Body of pancreas (tissue), 4 donors: ENCODE results near the gene CCDC136. TPM values are rescaled to one million over a fixed set of nuclear protein-coding genes. Genes with fewer than 3 reads are reported as not detected.

Experiments used
- ATAC-seq: fragments of 150-250 bp; one replicate; pipeline ENCODE4 v1.9.1; 2016
- DNase-seq, 4 donors: peaks; one replicate each; pipeline ENCODE4 v3.0.0-alpha.2; 2019
- H3K27ac ChIP-seq, 4 donors: fragments of 200-600 bp; sonication (generic); 1 replicate in 3 of 4; 2 replicates in 1 of 4; pipeline versions ENCODE4 v1.5.1 to v1.6.1; 2016 to 2019; ENCODE audit warnings: mild to moderate bottlenecking in 1 of 4, mixed read lengths in 1 of 4, moderate library complexity in 1 of 4
- H3K27me3 ChIP-seq, 2 donors: fragments of 200-600 bp; sonication (generic); one replicate each; pipeline ENCODE4 v1.6.0; 2016; ENCODE audit warnings: mild to moderate bottlenecking in 1 of 2
- H3K36me3 ChIP-seq, 2 donors: fragments of 200-600 bp; sonication (generic); replicated peaks in 1 of 2; 2 replicates each; pipeline ENCODE4 v1.5.1; 2016; ENCODE audit warnings: low read depth in 2 of 2; ENCODE audit not compliant: insufficient read depth in 1 of 2
- H3K4me1 ChIP-seq: fragments of 200-600 bp; sonication (generic); one replicate; pipeline ENCODE4 v1.6.0; 2016
- H3K4me3 ChIP-seq, 2 donors: fragments of 200-600 bp; sonication (generic); 1 replicate in 1 of 2; 2 replicates in 1 of 2; pipeline ENCODE4 v1.5.1; 2016 to 2019
- H3K9me3 ChIP-seq, 3 donors: fragments of 200-600 bp; sonication (generic); 1 replicate in 2 of 3; 2 replicates in 1 of 3; pipeline ENCODE4 v1.5.1; 2016
- CTCF ChIP-seq, 7 experiments: fragments of 450-650 bp in 4 of 7; fragments of 200-600 bp in 3 of 7; sonication (generic) in 3 of 7; IDR thresholded peaks; one replicate each; pipeline ENCODE4 v1.5.1; 2016 to 2019; ENCODE audit warnings: antibody characterized with exemption in 7 of 7
- POLR2A ChIP-seq, 3 donors: fragments of 450-650 bp; IDR thresholded peaks; one replicate each; pipeline ENCODE4 v1.6.1; 2016; ENCODE audit warnings: antibody characterized with exemption in 3 of 3, mild to moderate bottlenecking in 2 of 3
- WGBS, 2 donors: methylation state at CpG; one replicate each; pipeline ENCODE4 v1.1.5; 2017; 5-methylcytosine and 5-hydroxymethylcytosine counted together
- intact Hi-C: fragments of 100-400 bp; cut with DNase I; formaldehyde crosslinking; loops from one replicate; pipeline ENCODE4 v1.15.1; 2023
- total RNA-seq, 2 donors: library from RNA; depleted of rRNA; stranded (reverse); fragments of >200 nt; gene quantifications; one replicate each; pipeline ENCODE4 v1.1.0, GENCODE V29; 2016

Gene CCDC136
- total RNA-seq, 2 donors from 2014 or later = 0.99 to 3.6 TPM

DNA sequence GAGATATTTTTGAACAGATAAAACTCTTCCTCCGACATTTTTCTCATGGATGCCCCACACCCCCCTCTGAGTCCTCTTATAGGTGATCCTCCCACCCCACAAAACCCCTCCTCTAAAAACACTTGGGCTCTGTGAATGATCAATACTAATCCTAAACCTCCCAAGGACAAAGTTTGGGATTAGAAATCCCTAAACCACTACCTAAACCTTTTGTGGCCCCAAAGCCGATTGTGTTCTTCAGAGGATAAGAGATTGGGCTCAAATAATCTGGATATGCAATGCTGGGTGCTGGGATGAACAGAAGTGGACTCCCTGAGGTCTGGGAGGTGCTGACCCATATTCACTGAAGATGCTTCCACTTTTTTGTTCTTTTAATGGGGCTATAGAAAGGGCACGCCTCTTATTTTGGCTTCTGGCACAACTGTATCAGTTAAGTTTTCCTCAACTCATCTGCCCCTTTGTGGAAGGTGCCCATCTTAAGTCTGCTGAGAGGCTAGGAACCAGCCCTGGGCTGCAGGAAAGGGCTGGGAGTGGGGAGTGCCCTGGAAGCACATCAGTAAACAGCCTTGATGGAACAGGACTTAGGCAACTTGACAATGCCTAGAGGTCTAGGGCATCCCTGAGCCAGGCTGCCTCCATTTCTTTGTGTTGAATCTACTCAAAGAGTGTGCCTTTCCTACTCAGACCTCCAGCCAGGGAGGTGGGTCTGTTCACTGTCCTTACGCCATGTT is 15.9 kb upstream of the CCDC136 start, which contains the start of gene OPN1SW:
TSS of gene OPN1SW (minus strand) at position 51 of the 731 bp plus-strand sequence. CDS start at position 38, 13 bp downstream.
- TF ChIP-seq CTCF (IDR thresholded peaks at IDR 0.05) = no peak
- intact Hi-C loops = no loop called here
- H3K36me3 ChIP-seq = peaks cover 0 to 4% of the 10 kb centered on the region in 2 donors
- no peaks in the 10 kb centered on the region for H3K27me3 ChIP-seq
- DNase-seq (no peak), ATAC-seq (no peak)
- no peak within 1 kb of the TSS for H3K4me3 ChIP-seq
- no peak within 1 kb of the TSS for H3K27ac ChIP-seq
- H3K9me3 ChIP-seq = no peaks in the 10 kb centered on the region
- WGBS, 2 donors = 97 to 99% methylated on average over 4 of the region's 4 CpGs
- H3K4me1 ChIP-seq = peaks cover under 1% of the 10 kb centered on the region

- no peaks in the 10 kb centered on the region for H3K4me1 ChIP-seq
- no peaks in the 10 kb centered on the region for H3K36me3 ChIP-seq
- H3K27ac ChIP-seq = no peak overlapping the region
- H3K9me3 ChIP-seq = no peaks in the 10 kb centered on the region
- no peak for ATAC-seq
- TF ChIP-seq CTCF (IDR thresholded peaks at IDR 0.05) = no peak
- TF ChIP-seq POLR2A (IDR thresholded peaks at IDR 0.05) = no peak
- H3K27me3 ChIP-seq = no peaks in the 10 kb centered on the region
- intact Hi-C loops = no loop called here
- WGBS, 2 donors = 41 to 44% methylated on average over 5 of the region's 5 CpGs
- DNase-seq = no peak
- no peak overlapping the region for H3K4me3 ChIP-seq
Observed at GRCh38 chr7:128777156-128778123, 14.3 kb upstream of the CCDC136 start.

DNA sequence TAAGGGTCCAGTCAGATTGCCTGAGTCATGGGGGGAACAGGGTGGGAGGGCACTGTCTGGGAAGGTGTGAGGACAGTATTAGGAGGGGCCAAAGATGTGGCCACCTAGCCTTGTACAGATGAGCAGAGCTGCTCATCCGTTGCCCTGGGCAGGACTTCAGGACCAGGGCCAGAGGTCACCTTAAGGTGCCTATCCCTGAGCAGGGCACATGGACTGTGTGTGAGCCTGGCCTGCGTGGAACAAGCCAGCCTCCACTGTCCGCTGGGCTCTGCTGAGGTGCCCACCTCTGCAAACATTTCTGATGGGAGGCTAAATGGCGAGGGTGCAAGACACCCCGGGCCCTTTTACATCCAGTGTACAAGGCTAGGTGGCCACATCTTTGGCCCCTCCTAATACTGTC is 12.8 kb upstream of the CCDC136 start:
- intact Hi-C loops = no loop called here
- no peak overlapping the region for H3K4me3 ChIP-seq
- DNase-seq (no peak), ATAC-seq (no peak)
- TF ChIP-seq CTCF (IDR thresholded peaks at IDR 0.05) (no peak), POLR2A (IDR thresholded peaks at IDR 0.05) (no peak)
- WGBS, 2 donors = 97 to 100% methylated on average over 4 to 5 of the region's 5 CpGs
- H3K9me3 ChIP-seq = no peaks in the 10 kb centered on the region
- H3K27me3 ChIP-seq = no peaks in the 10 kb centered on the region
- no peaks in the 10 kb centered on the region for H3K36me3 ChIP-seq
- no peak overlapping the region for H3K27ac ChIP-seq
- no peaks in the 10 kb centered on the region for H3K4me1 ChIP-seq

- no peaks in the 10 kb centered on the region for H3K27me3 ChIP-seq
- no peak for ATAC-seq
- no peak overlapping the region for H3K27ac ChIP-seq
- no peak for DNase-seq
- WGBS, 2 donors = 80 to 82% methylated on average over 5 of the region's 5 CpGs
- no peaks in the 10 kb centered on the region for H3K9me3 ChIP-seq
- H3K4me1 ChIP-seq = no peaks in the 10 kb centered on the region
- no peak overlapping the region for H3K4me3 ChIP-seq
- intact Hi-C loops = no loop called here
- H3K36me3 ChIP-seq = no peaks in the 10 kb centered on the region
- no peak for TF ChIP-seq POLR2A (IDR thresholded peaks at IDR 0.05)
- no peak for TF ChIP-seq CTCF (IDR thresholded peaks at IDR 0.05)
Observed at GRCh38 chr7:128781126-128781525, 10.6 kb upstream of the CCDC136 start.
